Measurements from ENCODE around the gene CD58.
A peak's percentile ranks its signal among the peaks of the same experiment; 100 is the strongest.

DNA sequence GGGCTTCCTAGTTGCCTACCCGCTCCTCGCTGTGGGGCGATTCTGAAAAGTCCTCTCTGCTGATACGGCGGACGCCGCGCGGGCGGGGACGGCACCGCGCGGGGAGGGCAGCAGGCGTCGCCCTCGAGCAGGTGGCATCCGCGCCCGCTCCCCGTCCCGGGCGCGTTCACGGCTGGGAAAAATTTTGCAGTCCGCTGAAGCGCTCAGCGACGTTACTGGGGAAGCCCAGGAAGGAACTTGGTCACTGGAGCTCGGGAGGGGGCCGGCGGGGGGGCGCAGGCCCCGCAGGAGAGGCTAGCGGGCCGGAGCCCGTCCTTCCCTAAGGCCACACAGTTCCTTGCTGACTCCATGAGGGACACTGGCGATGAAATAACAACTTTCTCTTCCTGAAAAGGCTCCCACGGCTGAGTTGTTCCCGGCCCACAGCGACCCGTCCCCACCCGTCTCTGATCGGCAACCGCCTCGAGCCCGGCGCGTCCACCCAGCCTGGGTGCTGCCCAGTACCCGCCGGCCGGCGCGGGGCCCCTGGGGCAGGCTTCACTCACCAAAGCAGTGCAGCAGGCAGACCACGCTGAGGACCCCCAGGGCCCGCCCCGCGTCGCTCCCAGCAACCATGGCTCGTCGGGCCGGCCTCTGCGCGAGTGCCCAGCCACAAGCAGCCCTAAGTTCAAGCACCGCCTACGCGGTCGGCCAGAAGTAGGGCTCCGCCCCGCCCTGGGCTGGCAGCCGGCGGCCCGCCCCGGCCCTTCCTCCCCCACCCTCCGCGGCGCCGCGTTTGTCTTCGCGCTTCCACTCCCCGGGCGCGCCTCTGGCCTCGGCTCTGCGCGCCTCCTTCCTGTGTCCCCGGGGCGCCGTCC is at the start of gene CD58:
- TF ChIP-seq POLR2A (IDR thresholded peaks at IDR 0.05), result peak; percentile 28
- TF ChIP-seq, protein P1, sequence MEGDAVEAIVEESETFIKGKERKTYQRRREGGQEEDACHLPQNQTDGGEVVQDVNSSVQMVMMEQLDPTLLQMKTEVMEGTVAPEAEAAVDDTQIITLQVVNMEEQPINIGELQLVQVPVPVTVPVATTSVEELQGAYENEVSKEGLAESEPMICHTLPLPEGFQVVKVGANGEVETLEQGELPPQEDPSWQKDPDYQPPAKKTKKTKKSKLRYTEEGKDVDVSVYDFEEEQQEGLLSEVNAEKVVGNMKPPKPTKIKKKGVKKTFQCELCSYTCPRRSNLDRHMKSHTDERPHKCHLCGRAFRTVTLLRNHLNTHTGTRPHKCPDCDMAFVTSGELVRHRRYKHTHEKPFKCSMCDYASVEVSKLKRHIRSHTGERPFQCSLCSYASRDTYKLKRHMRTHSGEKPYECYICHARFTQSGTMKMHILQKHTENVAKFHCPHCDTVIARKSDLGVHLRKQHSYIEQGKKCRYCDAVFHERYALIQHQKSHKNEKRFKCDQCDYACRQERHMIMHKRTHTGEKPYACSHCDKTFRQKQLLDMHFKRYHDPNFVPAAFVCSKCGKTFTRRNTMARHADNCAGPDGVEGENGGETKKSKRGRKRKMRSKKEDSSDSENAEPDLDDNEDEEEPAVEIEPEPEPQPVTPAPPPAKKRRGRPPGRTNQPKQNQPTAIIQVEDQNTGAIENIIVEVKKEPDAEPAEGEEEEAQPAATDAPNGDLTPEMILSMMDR (IDR thresholded peaks at IDR 0.05), result peak in 2 of 3 donors; percentile 38 to 45
- no peak for TF ChIP-seq EP300 (IDR thresholded peaks at IDR 0.05)

All from ovary (tissue), 3 donors.